Stimulated activated CD4-positive, alpha-beta T cell treated with anti-CD3 and anti-CD28 coated beads, Interleukin-12 subunit alpha, Interleukin-12 subunit beta, amount 100 ng/mL, for 48 hours (primary cell): ENCODE data around the gene CDH13.

Experiments used
- DNase-seq, 3 donors: peaks; one replicate each; pipeline ENCODE4 v3.0.0-alpha.2; 2020; ENCODE audit warnings: low read depth in 2 of 3, low spot score in 1 of 3

CDH13 gene

DNA sequence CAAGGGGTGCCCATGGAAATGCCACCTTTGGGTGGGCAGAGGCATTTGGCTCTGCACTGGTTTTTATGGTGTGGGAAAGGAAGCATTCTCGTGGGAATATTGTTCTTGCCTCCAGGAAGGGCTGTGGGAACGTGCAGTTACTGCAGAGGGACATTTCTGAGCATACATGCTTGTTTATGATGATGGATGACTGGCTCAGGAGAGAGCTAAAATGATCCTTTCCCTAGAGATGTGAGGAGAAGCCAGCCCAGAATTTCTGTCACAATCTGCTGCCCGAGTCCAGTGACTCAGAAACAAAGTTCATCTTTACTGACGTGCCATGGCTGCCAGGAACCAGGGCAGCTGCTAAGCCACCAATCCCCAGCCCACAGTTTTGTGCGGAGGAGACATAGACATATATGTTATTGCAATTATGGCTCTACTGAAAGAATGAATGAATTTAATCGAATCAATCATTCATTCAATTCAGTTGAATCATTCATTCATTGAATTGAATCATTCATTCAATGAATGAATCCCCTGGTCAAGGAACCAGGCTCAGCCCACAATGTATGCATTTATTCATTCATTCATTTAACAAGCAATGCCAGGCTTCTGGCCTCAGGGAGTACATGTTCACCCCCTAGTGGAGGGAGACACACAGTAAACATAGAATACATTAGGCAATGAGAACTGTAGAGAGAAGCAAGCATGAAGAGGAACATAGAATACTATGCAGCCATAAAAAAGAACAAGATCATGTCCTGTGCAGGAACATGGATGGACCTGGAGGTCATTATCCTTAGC lies 766.6 kb downstream of the CDH13 start:
- DNase-seq: no peak

- no peak for DNase-seq
These were observed 771.0 kb downstream of the CDH13 start for GRCh38 chr16:83397601-83398291.

DNA sequence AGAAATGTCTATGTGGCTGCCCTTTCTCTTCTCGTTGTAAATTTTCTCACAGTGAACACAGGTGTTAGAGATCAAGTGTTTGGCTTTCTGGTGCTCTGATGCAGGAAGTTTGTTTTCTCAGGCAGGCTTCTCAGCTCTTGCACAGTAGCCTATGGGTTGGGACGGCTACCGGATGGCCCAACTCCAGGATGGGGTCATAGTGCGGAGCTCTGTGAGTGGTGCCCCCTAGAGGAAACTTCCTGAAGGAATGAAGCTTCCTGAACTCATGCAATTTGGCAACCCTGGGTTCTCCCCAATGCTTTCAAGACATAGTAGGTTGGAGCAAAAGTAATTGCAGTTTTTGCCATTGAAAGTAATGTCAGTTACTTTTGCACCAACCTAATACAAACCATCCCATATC lies 773.5 kb downstream of the CDH13 start:
- no peak for DNase-seq

DNA sequence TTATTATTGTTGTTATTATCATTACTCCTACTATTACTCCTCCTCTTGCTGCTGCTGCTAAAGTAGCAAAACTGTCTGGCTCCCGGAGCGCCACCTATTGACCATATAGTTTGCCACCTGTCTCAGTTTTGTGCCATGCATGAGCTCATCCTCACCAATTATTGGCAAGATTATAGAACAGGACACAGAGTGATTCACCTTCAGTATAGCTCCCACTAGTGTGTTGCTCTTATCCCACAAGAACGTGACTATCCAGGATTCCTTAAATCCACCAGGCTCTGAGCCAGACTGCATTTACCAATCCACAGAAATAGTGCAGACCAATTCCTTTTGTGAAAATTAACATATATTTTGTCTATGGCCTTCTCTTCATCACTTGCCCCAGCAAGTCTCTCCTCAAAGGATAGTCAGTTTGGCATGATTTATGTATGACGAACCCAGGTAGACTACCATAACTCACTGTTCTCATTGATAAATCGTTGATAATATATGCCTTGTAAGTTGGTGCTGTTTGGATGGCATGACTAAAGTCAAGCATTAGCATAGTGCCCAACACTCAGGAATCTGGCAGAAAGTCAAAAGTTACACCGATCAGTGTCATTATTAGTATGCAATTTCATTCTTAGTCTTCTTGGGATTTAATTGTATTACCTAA lies 775.5 kb downstream of the CDH13 start:
- DNase-seq: no peak

DNA sequence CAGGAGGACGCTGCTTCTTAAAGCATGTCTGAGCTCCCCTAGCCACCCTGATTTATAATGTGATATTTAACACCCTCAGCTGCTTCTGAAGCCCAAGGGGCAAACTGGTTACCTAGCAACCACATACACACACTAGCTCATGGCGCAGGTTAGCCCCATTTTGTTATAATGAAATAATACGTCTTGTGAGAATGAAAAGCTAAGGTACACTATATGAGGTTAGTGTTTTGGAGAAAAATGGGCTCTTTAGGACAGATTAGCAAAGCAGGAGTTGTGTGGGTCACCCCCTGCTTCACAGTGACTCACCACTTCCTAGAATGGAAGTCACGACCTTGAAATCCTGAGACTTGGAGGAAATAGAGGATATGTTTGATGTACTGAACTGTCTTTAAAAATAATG lies 776.2 kb downstream of the CDH13 start:
- no peak for DNase-seq

DNA sequence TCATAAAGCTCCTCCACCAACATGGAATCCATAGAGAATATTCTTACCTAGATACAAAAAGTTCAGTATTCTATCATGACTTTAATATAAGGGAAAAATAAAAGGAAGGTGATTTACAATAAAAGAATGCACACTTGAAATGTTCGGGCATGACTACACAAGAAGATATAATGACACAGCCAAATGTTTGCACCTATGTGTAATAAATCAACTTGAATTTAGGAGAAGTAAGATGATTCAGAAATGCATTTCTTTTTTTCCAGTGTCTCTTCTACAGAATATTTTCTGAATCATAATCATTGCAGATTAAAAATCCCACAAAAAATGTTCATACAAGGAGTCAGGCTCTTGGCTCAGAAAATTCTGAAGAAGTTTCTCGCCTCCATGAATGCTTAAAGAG lies 777.0 kb downstream of the CDH13 start:
- DNase-seq: no peak

- DNase-seq: no peak
These were observed 777.5 kb downstream of the CDH13 start for GRCh38 chr16:83404261-83404660.

- no peak for DNase-seq
These were observed 781.2 kb downstream of the CDH13 start for GRCh38 chr16:83407928-83408327.

DNA sequence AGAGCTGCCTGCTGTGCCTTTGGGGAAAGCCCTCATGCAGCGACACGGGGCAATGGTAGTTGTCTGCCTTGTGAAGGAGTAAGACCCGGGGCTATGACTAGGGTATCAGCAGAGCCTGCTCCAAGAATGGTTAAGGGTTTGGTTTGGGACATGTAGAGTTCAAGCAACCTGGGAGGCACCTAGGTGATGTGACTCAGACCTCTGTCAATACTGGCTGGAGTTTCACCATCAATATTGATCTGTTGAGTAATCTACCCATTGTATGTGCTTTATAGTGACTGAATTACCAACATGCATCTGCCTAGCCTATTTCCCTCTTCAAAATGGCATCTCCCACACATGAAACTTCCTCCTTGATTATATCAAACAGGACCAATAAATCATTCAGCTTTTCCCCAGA lies 782.6 kb downstream of the CDH13 start:
- no peak for DNase-seq

- no peak for DNase-seq
These were observed 791.8 kb downstream of the CDH13 start for GRCh38 chr16:83418565-83418964.

DNA sequence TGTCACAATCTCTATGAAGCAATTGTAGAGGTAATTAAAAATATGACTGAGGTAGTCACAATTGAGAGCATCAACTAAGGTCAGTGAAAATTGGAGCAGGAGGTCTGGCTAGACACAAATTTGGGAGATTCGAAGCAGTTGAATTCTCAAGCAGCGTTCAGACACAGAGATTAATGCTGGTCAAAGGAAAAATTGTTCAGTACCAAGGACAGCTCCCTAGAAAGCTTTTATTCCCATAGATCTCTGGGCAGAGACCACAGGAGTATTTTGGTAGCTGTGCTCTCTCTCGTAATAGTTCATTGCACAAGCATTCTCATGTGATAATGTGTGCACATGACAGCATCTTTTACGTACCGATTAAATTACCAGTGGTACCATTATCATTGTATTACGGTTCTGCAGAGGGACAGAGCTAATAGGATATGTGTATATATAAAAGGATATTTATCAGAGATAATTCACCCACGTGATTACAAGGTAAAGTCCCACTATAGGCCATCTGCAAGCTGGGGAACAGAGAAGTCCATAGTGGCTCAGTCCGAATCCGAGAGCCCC lies 793.5 kb downstream of the CDH13 start:
- DNase-seq: no peak

DNA sequence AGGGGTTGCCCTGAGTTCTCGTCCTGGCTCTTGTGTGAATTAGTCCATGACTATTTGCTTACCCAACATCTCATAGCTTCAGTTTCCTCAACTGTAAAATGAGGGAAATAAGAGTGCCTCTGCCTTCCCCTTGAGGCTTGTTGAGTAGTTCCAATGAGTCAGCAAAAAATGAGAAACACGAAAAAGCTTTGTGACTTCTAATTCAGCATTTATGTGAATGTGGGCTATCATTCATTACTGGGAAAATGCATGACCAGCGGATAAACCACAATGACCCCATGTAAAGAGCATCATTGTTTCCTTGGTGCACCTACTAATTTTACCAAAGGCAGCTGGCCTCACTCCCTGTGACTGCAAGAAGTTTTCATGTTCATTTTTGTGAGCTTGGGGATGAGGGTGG lies 806.4 kb downstream of the CDH13 start:
- no peak for DNase-seq

- no peak for DNase-seq
These were observed 810.3 kb downstream of the CDH13 start for GRCh38 chr16:83437036-83437435.

DNA sequence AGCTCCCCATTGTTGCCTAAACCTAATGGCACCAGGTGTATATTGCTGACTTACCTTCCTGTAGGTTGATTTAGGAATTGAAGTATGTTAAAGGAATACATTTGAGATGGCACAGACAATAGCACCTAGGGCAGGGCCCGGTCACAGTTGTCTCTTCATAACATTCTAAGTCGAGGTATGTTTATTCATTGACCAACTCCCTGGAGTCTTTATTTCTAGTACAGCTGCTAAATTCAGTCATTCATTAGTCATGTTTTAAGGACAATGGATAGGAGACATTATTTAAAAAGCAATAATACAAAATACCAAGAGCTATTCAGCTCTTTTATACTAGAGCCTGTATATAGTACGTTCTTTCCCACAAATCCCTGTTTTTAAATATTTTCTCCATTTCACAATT lies 811.6 kb downstream of the CDH13 start:
- DNase-seq: no peak

GRCh38 chr16:83439412-83439811 lies 812.6 kb downstream of the CDH13 start:
- DNase-seq: no peak

DNA sequence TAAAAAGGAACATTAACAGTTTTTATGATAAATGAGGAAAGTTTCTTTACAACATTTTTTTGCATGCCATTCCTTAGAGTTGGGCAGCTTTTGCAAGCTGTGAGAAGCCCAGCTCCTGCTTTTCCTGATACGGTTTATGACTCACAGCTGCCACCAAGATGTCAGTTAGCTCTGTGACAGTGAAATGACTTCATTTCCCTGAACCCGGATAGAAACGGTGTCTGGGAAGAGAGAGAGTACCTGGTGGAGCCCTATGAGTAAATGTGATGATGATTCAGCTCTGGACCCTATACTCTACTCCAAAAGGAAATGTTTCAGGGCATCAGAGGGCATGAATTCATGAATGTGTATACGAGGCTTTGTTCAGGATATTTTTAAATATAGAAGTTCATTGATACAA lies 814.7 kb downstream of the CDH13 start:
- DNase-seq: no peak

DNA sequence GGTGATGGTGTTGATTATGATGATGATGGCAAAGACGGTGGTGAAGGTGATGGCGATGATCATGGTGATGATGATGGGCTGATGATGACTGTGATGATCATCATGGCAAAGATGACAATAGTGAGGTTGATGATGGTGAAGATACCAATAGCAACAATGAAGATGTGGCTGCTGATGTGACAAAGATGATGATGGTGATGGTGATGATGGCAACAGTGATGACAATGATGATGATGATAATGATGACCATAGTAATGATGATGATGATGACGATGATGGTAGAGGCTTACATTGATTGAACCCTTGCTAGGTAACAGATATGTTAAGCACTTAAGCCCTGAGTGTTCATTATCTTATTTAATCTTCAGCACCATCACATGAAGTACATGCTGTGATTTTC lies 817.2 kb downstream of the CDH13 start:
- no peak for DNase-seq

DNA sequence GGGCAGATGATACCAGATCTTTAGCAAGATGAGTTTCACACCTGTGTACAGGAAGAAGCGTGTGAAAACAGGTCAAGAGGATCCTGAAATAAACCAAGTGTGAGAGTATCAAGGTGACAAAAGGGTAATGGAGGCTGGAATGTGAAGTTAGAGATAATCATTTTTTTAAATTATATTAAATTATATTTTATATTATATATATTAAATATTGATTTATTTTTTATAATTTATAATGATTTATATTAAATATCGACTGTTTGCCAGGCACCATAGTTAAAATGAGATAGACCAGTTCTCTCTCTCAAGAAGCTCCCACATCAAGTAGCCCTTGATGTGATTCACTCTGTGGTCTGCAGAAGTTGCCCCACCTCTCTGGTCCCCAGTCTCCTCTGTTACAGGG lies 820.8 kb downstream of the CDH13 start:
- no peak for DNase-seq

DNA sequence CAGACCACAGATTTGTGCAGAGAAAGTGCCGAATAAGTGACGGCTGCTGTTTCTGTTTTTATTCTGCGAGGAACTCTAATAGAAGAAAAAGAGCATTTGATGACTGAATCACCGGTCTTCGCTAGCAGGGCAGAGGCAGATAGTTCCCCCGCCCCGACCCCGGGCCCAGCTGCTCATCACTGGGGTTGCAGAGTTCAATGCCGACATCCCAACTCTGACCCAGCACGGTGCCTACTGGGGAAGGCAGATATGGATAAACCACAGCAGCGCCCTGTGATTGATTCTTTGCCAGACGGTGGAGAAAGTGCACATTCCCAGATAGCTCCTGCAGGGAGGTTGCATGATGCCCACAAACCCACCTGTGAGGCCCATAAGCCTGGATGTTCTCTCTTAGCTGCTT lies 823.1 kb downstream of the CDH13 start:
- DNase-seq: no peak

GRCh38 chr16:83453977-83454376 lies 827.2 kb downstream of the CDH13 start:
- no peak for DNase-seq

DNA sequence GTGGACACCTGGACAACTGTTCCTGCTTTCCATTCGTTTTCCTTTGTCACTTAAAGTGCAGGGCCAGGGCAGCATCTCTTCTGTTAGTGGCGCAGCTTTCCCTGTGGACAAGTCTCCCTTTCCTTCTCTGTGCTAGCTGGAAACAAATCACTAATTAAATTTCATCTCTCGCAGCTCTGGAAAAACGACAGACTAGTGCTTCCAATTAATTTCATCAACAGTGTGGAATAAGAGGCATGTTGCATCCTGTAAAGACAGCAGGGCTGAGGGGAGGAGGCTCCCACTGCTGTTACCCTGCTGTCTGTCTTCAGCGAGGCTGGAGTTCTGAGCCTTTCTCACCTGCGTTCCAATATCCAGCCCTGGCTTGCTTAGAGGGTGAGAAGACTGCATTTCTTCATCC lies 828.9 kb downstream of the CDH13 start:
- no peak for DNase-seq

DNA sequence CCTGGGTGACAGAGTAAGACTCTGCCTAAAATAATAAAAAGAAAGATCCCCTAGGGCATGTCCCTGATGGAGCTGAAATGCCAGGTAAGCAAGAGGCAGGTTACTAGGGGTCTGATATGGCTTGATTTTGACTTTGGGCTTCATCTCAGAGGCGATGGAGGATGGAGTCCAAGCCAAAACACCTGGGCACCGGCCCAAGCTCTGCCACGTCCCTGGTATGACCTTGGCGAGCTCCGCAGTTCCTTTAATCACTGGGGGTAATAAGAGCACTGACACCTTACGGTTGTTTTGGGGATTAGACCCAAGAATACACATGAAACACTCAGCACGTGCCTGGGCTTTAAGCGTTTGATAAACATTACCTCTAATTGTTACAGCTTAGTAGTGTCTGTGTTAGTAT lies 830.2 kb downstream of the CDH13 start:
- no peak for DNase-seq
